IMR-90 (cell line): ENCODE data around the gene LYRM9. TPM values are rescaled to one million over a fixed set of nuclear protein-coding genes. Genes with fewer than 3 reads are reported as not detected.

Experiments used
- ATAC-seq: fragments of 200-7000 bp; cut with Tn5 transposase; 2 replicates; pipeline ENCODE4 v1.9.1; 2020; ENCODE audit warnings: low read depth, mild to moderate bottlenecking, moderate library complexity
- BruUV-seq: library from RNA; stranded (reverse); fragments of 400-500 nt; replicated peaks from 2 replicates; lab custom pipeline; 2021; lab: Mats Ljungman, UMichigan
- CTCF ChIA-PET: fragments of 300-600 bp; formaldehyde crosslinking; extraction: SDS; loops from one replicate; lab custom pipeline; 2021; ENCODE audit warnings: antibody characterized with exemption; lab: Yijun Ruan, JAX
- POLR2A ChIA-PET: fragments of 300-600 bp; sonication (Branson Sonifier 250); formaldehyde crosslinking; loops from one replicate; lab custom pipeline; 2022; ENCODE audit warnings: antibody characterized with exemption; ENCODE audit not compliant: unreplicated experiment; lab: Charles Lee
- DNase-seq: peaks from one replicate; pipeline ENCODE4 v3.0.0; 2013
- H2AFZ ChIP-seq: replicated peaks from 2 replicates; pipeline ENCODE3; 2013; ENCODE audit warnings: low read length, mild to moderate bottlenecking; ENCODE audit not compliant: poor library complexity
- H2AK5ac ChIP-seq: 2 replicates; pipeline ENCODE4 v1.6.1; 2013; ENCODE audit warnings: low read depth, low read length, inconsistent platforms
- H2AK9ac ChIP-seq: replicated peaks from 2 replicates; pipeline ENCODE3; 2013; ENCODE audit warnings: mild to moderate bottlenecking, low read depth, low read length, moderate library complexity; ENCODE audit not compliant: poor library complexity
- H2BK120ac ChIP-seq: 2 replicates; pipeline ENCODE4 v1.6.1; 2013; ENCODE audit warnings: low read depth, low read length, inconsistent platforms
- H2BK15ac ChIP-seq: 3 replicates; pipeline ENCODE4 v1.6.1; 2013; ENCODE audit warnings: low read depth, low read length, inconsistent platforms
- H2BK20ac ChIP-seq: 2 replicates; pipeline ENCODE4 v1.6.1; 2013; ENCODE audit warnings: low read depth, mild to moderate bottlenecking, inconsistent platforms, low read length, moderate library complexity
- H2BK5ac ChIP-seq: 2 replicates; pipeline ENCODE4 v1.6.1; 2013; ENCODE audit warnings: mild to moderate bottlenecking, low read depth, low read length, inconsistent platforms; ENCODE audit not compliant: poor library complexity, severe bottlenecking
- H3K14ac ChIP-seq: replicated peaks from 2 replicates; pipeline ENCODE4 v1.6.1; 2013; ENCODE audit warnings: low read depth, low read length, inconsistent platforms
- H3K18ac ChIP-seq: 2 replicates; pipeline ENCODE4 v1.6.1; 2013; ENCODE audit warnings: low read depth, low read length, control low read depth
- H3K23ac ChIP-seq: 2 replicates; pipeline ENCODE4 v1.6.1; 2013; ENCODE audit warnings: low read depth, low read length, inconsistent platforms
- H3K27ac ChIP-seq: 2 replicates; pipeline ENCODE4 v1.5.1; 2013; ENCODE audit warnings: mild to moderate bottlenecking, control low read depth, low read length; ENCODE audit not compliant: insufficient read depth
- H3K27me3 ChIP-seq: 2 replicates; pipeline ENCODE4 v1.6.1; 2013; ENCODE audit warnings: low read length; ENCODE audit not compliant: control insufficient read depth, insufficient read depth
- H3K36me3 ChIP-seq: 2 replicates; pipeline ENCODE4 v1.6.1; 2013; ENCODE audit warnings: low read length, mixed read lengths; ENCODE audit not compliant: control insufficient read depth, insufficient read depth
- H3K4ac ChIP-seq: 2 replicates; pipeline ENCODE4 v1.6.1; 2013; ENCODE audit warnings: low read depth, low read length, inconsistent platforms
- H3K4me1 ChIP-seq: 2 replicates; pipeline ENCODE4 v1.6.1; 2013; ENCODE audit warnings: low read length, mixed read lengths; ENCODE audit not compliant: control insufficient read depth, insufficient read depth
- H3K4me2 ChIP-seq: 2 replicates; pipeline ENCODE4 v1.6.1; 2013; ENCODE audit warnings: low read depth, mild to moderate bottlenecking, control low read depth, low read length, moderate library complexity
- H3K4me3 ChIP-seq: 2 replicates; pipeline ENCODE4 v1.5.1; 2013; ENCODE audit warnings: low read depth, mild to moderate bottlenecking, control low read depth, low read length, moderate library complexity; ENCODE audit not compliant: insufficient read depth
- H3K56ac ChIP-seq: 2 replicates; pipeline ENCODE4 v1.6.1; 2013; ENCODE audit warnings: low read length, inconsistent platforms; ENCODE audit not compliant: insufficient read depth; ENCODE audit errors: extremely low read depth
- H3K79me1 ChIP-seq, 2 experiments: 2 replicates each; pipeline ENCODE4 v1.6.1; 2013; ENCODE audit warnings: low read length in 2 of 2, inconsistent platforms in 1 of 2, low read depth in 1 of 2
- H3K9ac ChIP-seq: 2 replicates; pipeline ENCODE4 v1.6.1; 2013; ENCODE audit warnings: low read depth, low read length, control low read depth
- H3K9me1 ChIP-seq: 2 replicates; pipeline ENCODE4 v1.6.1; 2013; ENCODE audit warnings: low read length, inconsistent platforms; ENCODE audit not compliant: insufficient read depth
- H3K9me3 ChIP-seq: 2 replicates; pipeline ENCODE4 v1.6.1; 2013; ENCODE audit warnings: low read length; ENCODE audit not compliant: control insufficient read depth, insufficient read depth
- H4K20me1 ChIP-seq: 2 replicates; pipeline ENCODE4 v1.6.1; 2013; ENCODE audit warnings: low read length, inconsistent platforms; ENCODE audit not compliant: insufficient read depth
- H4K5ac ChIP-seq: 2 replicates; pipeline ENCODE4 v1.6.1; 2013; ENCODE audit warnings: mild to moderate bottlenecking, low read depth, low read length, control low read depth
- H4K8ac ChIP-seq, 2 experiments: 2 replicates each; pipeline ENCODE4 v1.6.1; 2013; ENCODE audit warnings: low read depth in 2 of 2, low read length in 2 of 2, control low read depth in 1 of 2, inconsistent platforms in 1 of 2
- H4K91ac ChIP-seq: 2 replicates; pipeline ENCODE4 v1.6.1; 2013; ENCODE audit warnings: low read depth, low read length, inconsistent platforms; ENCODE audit not compliant: insufficient read depth
- BHLHE40 ChIP-seq: fragments of 150-350 bp; IDR thresholded peaks from 2 replicates; pipeline ENCODE4 v1.6.1; 2016; ENCODE audit warnings: mild to moderate bottlenecking, low read depth, low read length
- CEBPB ChIP-seq: IDR thresholded peaks from 2 replicates; pipeline ENCODE4 v1.6.1; 2012; ENCODE audit warnings: low read depth, low read length, improper control_type of control experiment
- CHD1 ChIP-seq: IDR thresholded peaks from 2 replicates; pipeline ENCODE4 v1.6.1; 2012; ENCODE audit warnings: low read depth, low read length, improper control_type of control experiment
- FOS ChIP-seq: fragments of 150-350 bp; IDR thresholded peaks from 2 replicates; pipeline ENCODE4 v1.6.1; 2016; ENCODE audit warnings: low read depth, low read length
- MAFK ChIP-seq: IDR thresholded peaks from 2 replicates; pipeline ENCODE4 v1.6.1; 2012; ENCODE audit warnings: low read depth, low read length, improper control_type of control experiment
- MAZ ChIP-seq: IDR thresholded peaks from 2 replicates; pipeline ENCODE4 v1.6.1; 2012; ENCODE audit warnings: low read depth, mild to moderate bottlenecking, low read length, improper control_type of control experiment, moderate library complexity, borderline replicate concordance
- MXI1 ChIP-seq: IDR thresholded peaks from 2 replicates; pipeline ENCODE4 v1.6.1; 2012; ENCODE audit warnings: low read depth, mild to moderate bottlenecking, low read length, moderate library complexity, borderline replicate concordance
- NFE2L2 ChIP-seq: fragments of 150-350 bp; IDR thresholded peaks from 2 replicates; pipeline ENCODE4 v1.6.1; 2016; ENCODE audit warnings: low read depth, mild to moderate bottlenecking, low read length
- POLR2A ChIP-seq: IDR thresholded peaks from 2 replicates; pipeline ENCODE4 v1.6.1; 2012; ENCODE audit warnings: mild to moderate bottlenecking, low read depth, low read length
- RAD21 ChIP-seq: IDR thresholded peaks from 2 replicates; pipeline ENCODE4 v1.6.1; 2012; ENCODE audit warnings: low read length, improper control_type of control experiment
- RCOR1 ChIP-seq: IDR thresholded peaks from 2 replicates; pipeline ENCODE4 v1.6.1; 2012; ENCODE audit warnings: mild to moderate bottlenecking, low read length, improper control_type of control experiment; ENCODE audit not compliant: insufficient replicate concordance
- RFX5 ChIP-seq: IDR thresholded peaks from 2 replicates; pipeline ENCODE4 v1.8.0; 2012; ENCODE audit warnings: low read depth, mild to moderate bottlenecking, low read length, moderate library complexity
- SMC3 ChIP-seq: fragments of 150-350 bp; IDR thresholded peaks from 2 replicates; pipeline ENCODE4 v1.6.1; 2016; ENCODE audit warnings: low read depth, mild to moderate bottlenecking, antibody characterized with exemption, low read length, moderate library complexity
- WGBS, 2 experiments: methylation state at CpG; one replicate each; pipeline versions ENCODE4 v1.1.5 to v1.1.7; 2013; ENCODE audit warnings: missing lambda C conversion rate in 2 of 2; ENCODE audit not compliant: insufficient read length in 1 of 2; ENCODE audit errors: extremely low coverage in 2 of 2; 5-methylcytosine and 5-hydroxymethylcytosine counted together
- dilution Hi-C: fragments of 300-500 bp; cut with HindIII; formaldehyde crosslinking; loops from one replicate; pipeline ENCODE4 v1.14.3; 2018; ENCODE audit warnings: low sequenced_read_pairs; ENCODE audit not compliant: unreplicated experiment
- in situ Hi-C: fragments of 300-500 bp; cut with MboI; formaldehyde crosslinking; loops from 3 replicates; pipeline ENCODE4 v1.14.3; 2019; ENCODE audit warnings: low sequenced_read_pairs, inconsistent platforms, mixed read lengths
- intact Hi-C: fragments of 100-400 bp; cut with micrococcal nuclease; formaldehyde crosslinking; loops from 2 replicates; pipeline ENCODE4 v1.10.0; 2022
- polyA plus RNA-seq, 3 experiments: library from polyadenylated mRNA; depleted of rRNA; stranded (reverse); fragments of >200 nt; gene quantifications; 2 replicates each; pipeline ENCODE4 v1.2.3, GENCODE V29; 2012; ENCODE audit warnings: low replicate concordance in 1 of 3
- total RNA-seq: library from RNA; depleted of rRNA; stranded (reverse); fragments of >200 nt; gene quantifications from 2 replicates; pipeline ENCODE4 v1.2.3, GENCODE V29; 2012
- TF ChIP-seq, protein P1 (sequence below): conservative IDR thresholded peaks from 2 replicates; pipeline ENCODE4 v1.5.1; 2012; ENCODE audit warnings: mild to moderate bottlenecking, low read depth, low read length, improper control_type of control experiment
- TF ChIP-seq, protein P2 (sequence below): fragments of 150-350 bp; IDR thresholded peaks from 2 replicates; pipeline ENCODE4 v1.6.1; 2017; ENCODE audit warnings: mild to moderate bottlenecking, antibody characterized with exemption, low read length, low read depth

Gene LYRM9
- total and polyA plus RNA-seq, 2 of the 4 experiments (the other 2 are of a cell fraction) = 3.2 to 4.8 TPM

DNA sequence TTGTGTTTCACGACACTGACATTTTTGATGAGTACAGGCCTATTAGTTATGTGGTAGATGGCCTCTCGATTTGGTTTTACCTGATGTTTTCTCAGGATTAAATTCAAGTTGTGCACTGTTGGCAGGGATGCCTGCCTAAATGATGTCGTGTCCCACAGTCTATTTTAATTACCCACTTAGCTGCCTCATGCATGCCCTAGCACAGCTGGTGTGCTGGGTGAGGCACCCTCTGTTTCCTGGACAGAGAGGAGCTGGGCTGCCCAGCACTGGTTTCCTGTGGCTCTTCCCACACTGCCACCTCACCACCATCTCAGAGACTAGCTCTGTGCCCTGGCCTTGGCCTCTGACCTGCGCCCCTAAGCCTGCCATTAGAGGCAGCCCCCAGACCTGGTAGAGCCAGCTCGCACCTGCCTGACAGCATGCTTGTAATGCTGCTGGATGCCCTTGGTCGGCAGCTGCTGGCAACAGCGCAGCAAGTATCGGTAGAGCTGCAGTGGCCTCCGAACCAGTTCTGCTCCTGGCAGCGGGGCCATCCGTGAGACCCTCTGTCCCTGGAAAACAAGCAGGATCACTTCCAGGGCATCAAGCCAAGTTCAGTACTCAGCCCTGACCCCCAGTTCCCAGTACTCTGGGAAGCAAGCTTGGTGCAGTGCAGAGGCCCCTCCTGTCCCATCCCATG, 10.9 kb downstream of the LYRM9 start:
- no peak for ATAC-seq
- no TSS peak for BruUV-seq
- H3K18ac ChIP-seq = no peak overlapping the region
- no peak for TF ChIP-seq NFE2L2
- no peak for TF ChIP-seq RAD21
- TF ChIP-seq CEBPB = no peak
- TF ChIP-seq, protein P1, sequence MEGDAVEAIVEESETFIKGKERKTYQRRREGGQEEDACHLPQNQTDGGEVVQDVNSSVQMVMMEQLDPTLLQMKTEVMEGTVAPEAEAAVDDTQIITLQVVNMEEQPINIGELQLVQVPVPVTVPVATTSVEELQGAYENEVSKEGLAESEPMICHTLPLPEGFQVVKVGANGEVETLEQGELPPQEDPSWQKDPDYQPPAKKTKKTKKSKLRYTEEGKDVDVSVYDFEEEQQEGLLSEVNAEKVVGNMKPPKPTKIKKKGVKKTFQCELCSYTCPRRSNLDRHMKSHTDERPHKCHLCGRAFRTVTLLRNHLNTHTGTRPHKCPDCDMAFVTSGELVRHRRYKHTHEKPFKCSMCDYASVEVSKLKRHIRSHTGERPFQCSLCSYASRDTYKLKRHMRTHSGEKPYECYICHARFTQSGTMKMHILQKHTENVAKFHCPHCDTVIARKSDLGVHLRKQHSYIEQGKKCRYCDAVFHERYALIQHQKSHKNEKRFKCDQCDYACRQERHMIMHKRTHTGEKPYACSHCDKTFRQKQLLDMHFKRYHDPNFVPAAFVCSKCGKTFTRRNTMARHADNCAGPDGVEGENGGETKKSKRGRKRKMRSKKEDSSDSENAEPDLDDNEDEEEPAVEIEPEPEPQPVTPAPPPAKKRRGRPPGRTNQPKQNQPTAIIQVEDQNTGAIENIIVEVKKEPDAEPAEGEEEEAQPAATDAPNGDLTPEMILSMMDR = no peak
- TF ChIP-seq POLR2A = no peak
- TF ChIP-seq CHD1 = no peak
- no peak for TF ChIP-seq MXI1
- TF ChIP-seq, protein P2, sequence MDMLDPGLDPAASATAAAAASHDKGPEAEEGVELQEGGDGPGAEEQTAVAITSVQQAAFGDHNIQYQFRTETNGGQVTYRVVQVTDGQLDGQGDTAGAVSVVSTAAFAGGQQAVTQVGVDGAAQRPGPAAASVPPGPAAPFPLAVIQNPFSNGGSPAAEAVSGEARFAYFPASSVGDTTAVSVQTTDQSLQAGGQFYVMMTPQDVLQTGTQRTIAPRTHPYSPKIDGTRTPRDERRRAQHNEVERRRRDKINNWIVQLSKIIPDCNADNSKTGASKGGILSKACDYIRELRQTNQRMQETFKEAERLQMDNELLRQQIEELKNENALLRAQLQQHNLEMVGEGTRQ = no peak
- no peak for TF ChIP-seq MAZ
- TF ChIP-seq MAFK = no peak
- no peak for TF ChIP-seq SMC3
- no peak for TF ChIP-seq RFX5
- no peak for TF ChIP-seq BHLHE40
- no peak for TF ChIP-seq RCOR1
- TF ChIP-seq FOS = no peak

More for the DNA sequence above, 10.9 kb downstream of the LYRM9 start:
- Histone ChIP-seq H2AK5ac (no peak overlapping the region), H3K4me3 (no peak overlapping the region), H3K4me1 (no peaks in the 10 kb centered on the region), H3K9ac (no peak overlapping the region), H3K4me2 (no peak overlapping the region), H2BK5ac (no peak overlapping the region), H3K36me3 (no peaks in the 10 kb centered on the region), H3K14ac (no peak overlapping the region), H2AK9ac (no peak overlapping the region), H3K4ac (no peak overlapping the region), H3K79me1 (no peaks in the 10 kb centered on the region), H3K27ac (no peak overlapping the region), H3K23ac (no peak overlapping the region), H2BK120ac (no peak overlapping the region), H3K9me3 (no peaks in the 10 kb centered on the region), H4K8ac (no peak overlapping the region), H2BK15ac (no peak overlapping the region), H3K9me1 (no peaks in the 10 kb centered on the region; the same call in 1 of the 2 replicates), H3K27me3 (no peaks in the 10 kb centered on the region; the same call in 1 of the 2 replicates), H4K5ac (no peak overlapping the region), H4K20me1 (no peaks in the 10 kb centered on the region), H2BK20ac (no peak overlapping the region), H4K91ac (no peak overlapping the region), H3K56ac (no peak overlapping the region), H2AFZ (no peak overlapping the region)
- intact Hi-C loops (loop anchor here (10.0 kb wide), 1 partner anchor 428 kb away; the partner anchor contains the start of gene KSR1), in situ Hi-C loops (loop anchor here (5.0 to 10.0 kb wide), 3 partner anchors 78 to 228 kb away; partner anchors contain the start of gene NOS2), dilution Hi-C loops (no loop called here)
- no peak for DNase-seq
- WGBS, 2 experiments = 61% methylated on average over 7 of the region's 11 CpGs; no CpG with 5 or more reads in 1 of the 2 experiments
- ChIA-PET CTCF (interaction anchor here (0.7 to 1.4 kb wide), 2 partner anchors 77 to 122 kb away, joined by 3 read pairs; no protein-coding TSS in a partner anchor), POLR2A (no interaction called here)
